Measurements from ENCODE around the gene FXYD3. TPM values are rescaled to one million over a fixed set of nuclear protein-coding genes. Genes with fewer than 3 reads are reported as not detected.

Gene FXYD3
- total RNA-seq, 1 donor from 2014 or later: 2.8 TPM

GRCh38 chr19:35162471-35163326 lies 47.1 kb downstream of the FXYD3 start:
- H3K4me1 Mint-ChIP-seq: peaks cover 4% of the 10 kb centered on the region
- H3K36me3 Mint-ChIP-seq (ENCODE audit: low read depth): peaks cover 25% of the 10 kb centered on the region
- no peak for DNase-seq (ENCODE audit: low read depth, low spot score)
- TF ChIP-seq CTCF (conservative IDR thresholded peaks at IDR 0.05): no peak
- no peak overlapping the region for H3K4me3 Mint-ChIP-seq
- peaks cover 10% of the 10 kb centered on the region for H3K9me3 Mint-ChIP-seq
- H3K27me3 Mint-ChIP-seq (ENCODE audit: low read depth): peaks cover 15% of the 10 kb centered on the region
- no peak overlapping the region for H3K27ac Mint-ChIP-seq (ENCODE audit: unreplicated experiment)

GRCh38 chr19:35164418-35164817 lies 48.8 kb downstream of the FXYD3 start:
- Mint-ChIP-seq H3K27me3 (ENCODE audit: low read depth) (peaks cover 1% of the 10 kb centered on the region), H3K4me1 (peaks cover under 1% of the 10 kb centered on the region), H3K4me3 (no peak overlapping the region), H3K9me3 (peaks cover 10% of the 10 kb centered on the region), H3K27ac (ENCODE audit: unreplicated experiment) (no peak overlapping the region), H3K36me3 (ENCODE audit: low read depth) (peaks cover 25% of the 10 kb centered on the region)
- no peak for DNase-seq (ENCODE audit: low read depth, low spot score)
- TF ChIP-seq CTCF (conservative IDR thresholded peaks at IDR 0.05): no peak

GRCh38 chr19:35165200-35166058 lies 49.8 kb downstream of the FXYD3 start:
- Mint-ChIP-seq H3K27ac (ENCODE audit: unreplicated experiment) (no peak overlapping the region), H3K9me3 (peaks cover 10% of the 10 kb centered on the region), H3K36me3 (ENCODE audit: low read depth) (peaks cover 25% of the 10 kb centered on the region), H3K27me3 (ENCODE audit: low read depth) (no peaks in the 10 kb centered on the region), H3K4me1 (no peaks in the 10 kb centered on the region), H3K4me3 (no peak overlapping the region)
- no peak for DNase-seq (ENCODE audit: low read depth, low spot score)
- no peak for TF ChIP-seq CTCF (conservative IDR thresholded peaks at IDR 0.05)

- no peaks in the 10 kb centered on the region for H3K27me3 Mint-ChIP-seq (ENCODE audit: low read depth)
Observed at GRCh38 chr19:35166100-35167063, 50.8 kb downstream of the FXYD3 start.

More at GRCh38 chr19:35166100-35167063, 50.8 kb downstream of the FXYD3 start:
- Mint-ChIP-seq H3K4me1 (no peaks in the 10 kb centered on the region), H3K9me3 (peaks cover 10% of the 10 kb centered on the region), H3K27ac (ENCODE audit: unreplicated experiment) (no peak overlapping the region), H3K36me3 (ENCODE audit: low read depth) (peaks cover 25% of the 10 kb centered on the region), H3K4me3 (no peak overlapping the region)
- TF ChIP-seq CTCF (conservative IDR thresholded peaks at IDR 0.05): no peak
- no peak for DNase-seq (ENCODE audit: low read depth, low spot score)
